Upper lobe of left lung (tissue), 6 donors: ENCODE data around the gene GPR179. TPM values are rescaled to one million over a fixed set of nuclear protein-coding genes. Genes with fewer than 3 reads are reported as not detected.
A peak's percentile ranks its signal among the peaks of the same experiment; 100 is the strongest.
"Not testable (repeated sequence)": the region's sequence is repeated elsewhere in the genome, so short reads cannot be mapped to it uniquely, and the experiment has no call there.

ENCODE experiments used
- ATAC-seq, 2 donors: fragments of 200-7000 bp; cut with Tn5 transposase; one replicate each; pipeline ENCODE4 v1.9.1; 2022; ENCODE audit warnings: mild to moderate bottlenecking in 2 of 2, moderate library complexity in 2 of 2; ENCODE audit not compliant: low FRiP score in 2 of 2
- DNase-seq, 2 donors: peaks; one replicate each; pipeline ENCODE4 v3.0.0-alpha.2; 2019 to 2020
- H3K27ac ChIP-seq, 4 donors: fragments of 200-600 bp; sonication (generic); one replicate each; pipeline ENCODE4 v1.5.1; 2016 to 2019
- H3K27me3 ChIP-seq, 4 donors: fragments of 200-600 bp; sonication (generic); one replicate each; pipeline ENCODE4 v1.5.1; 2017 to 2019
- H3K36me3 ChIP-seq, 4 donors: fragments of 200-600 bp; sonication (generic); one replicate each; pipeline ENCODE4 v1.5.1; 2016 to 2019
- H3K4me1 ChIP-seq, 4 donors: fragments of 200-600 bp; sonication (generic); one replicate each; pipeline ENCODE4 v1.5.1; 2018 to 2019
- H3K4me3 ChIP-seq, 4 donors: fragments of 200-600 bp; sonication (generic); one replicate each; pipeline ENCODE4 v1.5.1; 2017 to 2019; ENCODE audit warnings: mild to moderate bottlenecking in 2 of 4, moderate library complexity in 1 of 4
- H3K9me3 ChIP-seq, 4 donors: fragments of 200-600 bp; sonication (generic); one replicate each; pipeline ENCODE4 v1.5.1; 2018 to 2019
- EP300 ChIP-seq, 4 donors: sonication (generic); formaldehyde crosslinking; IDR thresholded peaks; one replicate each; pipeline ENCODE4 v1.5.1; 2017; ENCODE audit warnings: antibody characterized with exemption in 4 of 4, control low read depth in 2 of 4
- POLR2A ChIP-seq, 4 donors: fragments of 450-650 bp; IDR thresholded peaks; one replicate each; pipeline ENCODE4 v1.5.1; 2016 to 2017; ENCODE audit warnings: antibody characterized with exemption in 4 of 4, mild to moderate bottlenecking in 2 of 4
- POLR2AphosphoS5 ChIP-seq, 2 donors: sonication (generic); formaldehyde crosslinking; IDR thresholded peaks; one replicate each; pipeline ENCODE4 v1.5.1; 2017; ENCODE audit warnings: antibody characterized with exemption in 2 of 2
- WGBS, 2 donors: methylation state at CpG; one replicate each; pipeline ENCODE4 v1.1.5; 2017 to 2018; 5-methylcytosine and 5-hydroxymethylcytosine counted together
- total RNA-seq, 6 donors: library from RNA; depleted of rRNA in 4 of 6; stranded (reverse); fragments of >200 nt in 4 of 6; gene quantifications; one replicate each; pipeline versions ENCODE4 v1.1.0 to v1.2.1, GENCODE V29; 2016 to 2021
- TF ChIP-seq, protein P1 (sequence below), 6 experiments: fragments of 450-650 bp in 4 of 6; fragments of 200-600 bp in 2 of 6; sonication (generic) in 2 of 6; IDR thresholded peaks; one replicate each; pipeline ENCODE4 v1.5.1; 2016 to 2019; ENCODE audit warnings: antibody characterized with exemption in 6 of 6
- donor health status: DM: no; HTN: no; CAD: no; lungs with moderate emphysema.
- donor health status: DM: no; HTN: yes; CAD: no; lungs with severe emphysema.

GPR179 gene
- total RNA-seq, 6 donors from 2014 or later: under 0.01 to 0.30 (median 0.09) TPM; not detected in 1

DNA sequence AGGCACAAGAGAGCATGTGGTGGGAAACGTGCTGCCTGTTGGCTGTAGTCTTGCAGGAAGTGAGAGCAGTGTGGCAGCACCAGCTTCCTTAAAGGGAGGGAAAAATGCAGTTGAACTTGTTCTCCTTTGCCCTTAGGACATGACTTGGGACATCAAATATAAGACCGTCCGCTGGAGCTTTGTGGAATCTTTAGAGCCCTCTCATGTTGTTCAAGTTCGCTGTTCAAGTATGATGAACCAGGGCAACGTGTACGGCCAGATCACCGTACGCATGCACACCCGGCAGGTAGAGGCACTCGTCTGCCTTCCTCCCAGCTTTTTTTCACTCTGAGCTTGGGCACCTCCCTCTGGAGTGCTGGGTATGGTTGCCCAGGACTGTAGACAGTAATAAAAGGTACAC, 23.3 kb downstream of the GPR179 start:
- TF ChIP-seq POLR2A (IDR thresholded peaks at IDR 0.05): peak in 1 of 4 donors; percentile 11
- TF ChIP-seq POLR2AphosphoS5 (IDR thresholded peaks at IDR 0.05): peak; percentile 18 to 36
- peak in 2 of 4 donors; percentile 12 to 21 for TF ChIP-seq EP300 (IDR thresholded peaks at IDR 0.05)
- TF ChIP-seq, protein P1, sequence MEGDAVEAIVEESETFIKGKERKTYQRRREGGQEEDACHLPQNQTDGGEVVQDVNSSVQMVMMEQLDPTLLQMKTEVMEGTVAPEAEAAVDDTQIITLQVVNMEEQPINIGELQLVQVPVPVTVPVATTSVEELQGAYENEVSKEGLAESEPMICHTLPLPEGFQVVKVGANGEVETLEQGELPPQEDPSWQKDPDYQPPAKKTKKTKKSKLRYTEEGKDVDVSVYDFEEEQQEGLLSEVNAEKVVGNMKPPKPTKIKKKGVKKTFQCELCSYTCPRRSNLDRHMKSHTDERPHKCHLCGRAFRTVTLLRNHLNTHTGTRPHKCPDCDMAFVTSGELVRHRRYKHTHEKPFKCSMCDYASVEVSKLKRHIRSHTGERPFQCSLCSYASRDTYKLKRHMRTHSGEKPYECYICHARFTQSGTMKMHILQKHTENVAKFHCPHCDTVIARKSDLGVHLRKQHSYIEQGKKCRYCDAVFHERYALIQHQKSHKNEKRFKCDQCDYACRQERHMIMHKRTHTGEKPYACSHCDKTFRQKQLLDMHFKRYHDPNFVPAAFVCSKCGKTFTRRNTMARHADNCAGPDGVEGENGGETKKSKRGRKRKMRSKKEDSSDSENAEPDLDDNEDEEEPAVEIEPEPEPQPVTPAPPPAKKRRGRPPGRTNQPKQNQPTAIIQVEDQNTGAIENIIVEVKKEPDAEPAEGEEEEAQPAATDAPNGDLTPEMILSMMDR (IDR thresholded peaks at IDR 0.05): no peak
- peak in 1 of 2 donors; percentile 82 for DNase-seq
- no peak overlapping the region for H3K4me3 ChIP-seq
- WGBS, 2 donors: 57 to 70% methylated on average over 6 to 10 of the region's 10 CpGs
- H3K9me3 ChIP-seq: no peaks in the 10 kb centered on the region
- H3K36me3 ChIP-seq: peaks cover 0 to 31% (median 14%) of the 10 kb centered on the region in 4 donors
- H3K27me3 ChIP-seq: no peaks in the 10 kb centered on the region
- peak overlapping the region; percentile 57 to 74 (median 70) for H3K27ac ChIP-seq
- peak; percentile 42 to 91 for ATAC-seq
- peaks cover 0 to 29% (median 8%) of the 10 kb centered on the region in 4 donors for H3K4me1 ChIP-seq

DNA sequence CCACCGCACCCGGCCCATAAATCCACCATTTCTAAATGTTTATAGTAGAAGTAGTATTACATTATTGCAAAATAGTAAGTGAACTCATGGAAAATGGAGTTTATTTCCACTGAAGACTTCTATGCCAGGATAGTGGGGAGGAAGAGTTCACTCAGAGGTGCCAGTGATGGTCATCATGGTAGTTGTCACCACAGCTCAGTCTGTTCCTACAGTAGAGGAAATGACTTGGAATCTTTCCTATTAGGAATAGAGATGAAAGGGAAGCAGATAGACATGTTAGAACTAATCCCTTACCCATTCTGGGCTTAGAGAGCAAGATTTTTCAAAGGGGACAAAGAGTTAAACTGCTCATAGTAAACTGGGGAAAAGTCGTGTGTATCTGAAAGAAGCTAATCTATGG, 26.7 kb downstream of the GPR179 start:
- TF ChIP-seq, protein P1 (IDR thresholded peaks at IDR 0.05): no peak
- Histone ChIP-seq H3K27ac (no peak overlapping the region), H3K4me1 (peaks cover 0 to 17% (median 8%) of the 10 kb centered on the region in 4 donors), H3K4me3 (no peak overlapping the region), H3K9me3 (no peaks in the 10 kb centered on the region), H3K36me3 (peaks cover 0 to 29% (median 13%) of the 10 kb centered on the region in 4 donors), H3K27me3 (no peaks in the 10 kb centered on the region)
- WGBS, 2 donors: 86 to 87% methylated on average over 3 of the region's 3 CpGs
- ATAC-seq: no peak
- no peak for DNase-seq

DNA sequence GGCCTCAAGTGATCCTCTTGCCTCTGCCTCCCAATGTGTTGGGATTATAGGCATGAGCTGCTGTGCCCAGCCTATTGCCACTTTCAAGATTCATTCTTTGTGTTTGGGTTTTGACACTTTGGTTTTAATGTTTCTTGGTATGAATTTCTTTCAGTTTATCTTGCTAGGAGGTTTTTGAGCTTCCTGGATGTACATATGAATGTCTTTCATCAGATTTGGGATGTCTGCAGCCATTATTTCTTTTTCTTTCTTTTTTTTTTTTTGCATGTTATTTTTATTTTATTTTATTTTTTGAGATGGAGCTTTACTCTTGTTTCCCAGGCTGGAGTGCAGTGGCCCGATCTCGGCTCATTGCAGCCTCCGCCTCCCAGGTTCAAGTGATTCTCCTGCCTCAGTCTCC, 28.3 kb downstream of the GPR179 start:
- ATAC-seq (no peak), DNase-seq (no peak)
- peaks cover 0 to 5% (median 2%) of the 10 kb centered on the region in 4 donors for H3K4me1 ChIP-seq
- H3K27ac ChIP-seq: no peak overlapping the region
- 67 to 68% methylated on average over 3 of the region's 3 CpGs for WGBS, 2 donors
- peaks cover 0 to 24% (median 13%) of the 10 kb centered on the region in 4 donors for H3K36me3 ChIP-seq
- no peak overlapping the region for H3K4me3 ChIP-seq
- no peaks in the 10 kb centered on the region for H3K27me3 ChIP-seq
- TF ChIP-seq, protein P1 (IDR thresholded peaks at IDR 0.05): no peak
- TF ChIP-seq EP300 (IDR thresholded peaks at IDR 0.05) (no peak), POLR2AphosphoS5 (IDR thresholded peaks at IDR 0.05) (no peak), POLR2A (IDR thresholded peaks at IDR 0.05) (no peak)
- H3K9me3 ChIP-seq: no peaks in the 10 kb centered on the region

DNA sequence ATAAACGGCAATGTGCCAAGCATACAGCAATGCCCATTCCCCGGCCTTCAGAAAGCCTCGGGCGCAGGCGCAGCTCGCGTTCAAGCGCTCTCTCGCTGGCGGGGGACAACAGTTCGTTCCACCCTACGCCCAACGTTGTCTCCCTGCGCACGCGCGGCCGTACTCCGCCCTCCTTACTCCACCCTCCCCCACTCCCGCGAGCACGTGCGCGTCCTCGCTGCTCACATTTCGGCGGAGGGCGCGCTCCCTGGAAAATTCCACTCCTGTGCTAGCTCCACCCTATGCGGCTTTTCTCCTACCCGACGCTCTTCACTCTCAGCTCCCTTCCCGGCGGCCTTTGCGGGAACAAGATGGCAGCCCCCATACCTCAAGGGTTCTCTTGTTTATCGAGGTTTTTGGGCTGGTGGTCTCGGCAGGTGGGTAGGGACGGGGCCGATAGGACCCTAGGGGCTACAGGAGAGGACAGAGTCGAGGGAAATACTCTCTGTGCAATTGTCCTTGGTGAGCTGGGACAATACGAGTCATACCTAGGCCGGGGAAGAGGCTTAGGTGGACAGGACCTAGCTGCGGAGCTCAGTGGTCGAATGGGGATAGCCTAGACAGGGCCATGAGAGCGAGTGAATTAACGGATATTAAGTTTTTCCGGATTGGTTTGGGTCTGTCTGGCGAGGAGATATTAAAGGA, 46.8 kb downstream of the GPR179 start, which contains the start of gene MRPL45:
Gene MRPL45, plus strand, starts transcription at position 335 of the 684 bp plus-strand sequence. Its CDS starts 16 bp downstream, at position 351.
- WGBS, 2 donors: 1% methylated on average over 39 to 48 of the region's 48 CpGs
- Histone ChIP-seq H3K27ac (peak within 1 kb of the TSS; percentile 53 to 80 (median 66)), H3K36me3 (peaks cover 4 to 19% (median 10%) of the 10 kb centered on the region in 4 donors), H3K4me3 (peak within 1 kb of the TSS in 3 of 4 donors; percentile 45 to 56 (median 55))
- H3K4me1 ChIP-seq, H3K9me3 ChIP-seq, H3K27me3 ChIP-seq: not testable (repeated sequence)
- ATAC-seq: peak; percentile 98 to 99
- TF ChIP-seq, protein P1 (IDR thresholded peaks at IDR 0.05): peak in 1 of 6 experiments; percentile 14
- TF ChIP-seq POLR2AphosphoS5 (IDR thresholded peaks at IDR 0.05): peak; percentile 8 to 76
- peak in 1 of 4 donors; percentile 50 for TF ChIP-seq EP300 (IDR thresholded peaks at IDR 0.05)
- peak; percentile 96 to 99 for DNase-seq

DNA sequence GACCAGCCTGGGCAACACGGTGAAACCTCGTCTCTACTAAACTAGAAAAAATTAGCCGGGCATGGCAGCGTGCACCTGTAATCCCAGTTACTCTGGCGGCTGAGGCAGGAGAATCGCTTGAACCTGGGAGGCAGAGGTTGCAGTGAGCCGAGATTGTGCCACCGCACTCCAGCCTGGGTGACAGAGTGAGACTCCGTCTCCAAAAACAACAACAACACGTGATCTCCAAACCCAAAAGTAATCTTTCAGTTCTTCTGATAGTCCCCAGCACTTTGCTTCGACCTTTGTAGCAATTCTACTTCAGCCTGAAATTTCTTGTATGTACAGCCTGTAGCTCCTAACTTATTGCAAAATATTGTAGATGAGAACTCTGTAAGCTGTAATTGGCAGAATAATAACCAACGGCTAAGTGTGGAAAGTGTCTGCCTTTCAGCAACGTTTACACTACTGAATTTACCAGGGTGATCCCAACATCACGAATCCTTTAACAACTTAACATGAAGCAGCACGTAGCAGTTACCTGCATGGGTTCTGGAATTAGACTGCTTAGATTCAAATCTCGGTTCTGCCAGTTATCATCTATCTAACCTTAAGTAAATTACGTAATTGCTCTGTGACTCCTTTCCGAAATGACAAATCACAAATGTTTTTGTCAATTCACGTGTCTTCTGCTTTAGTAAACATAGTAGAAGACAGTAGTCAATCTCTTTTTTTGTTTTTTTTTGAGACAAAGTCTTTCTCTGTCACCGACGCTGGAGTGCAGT, 48.0 kb downstream of the GPR179 start:
- H3K4me1 ChIP-seq, ATAC-seq, DNase-seq, H3K27me3 ChIP-seq, H3K4me3 ChIP-seq, H3K9me3 ChIP-seq: not testable (repeated sequence)
- Histone ChIP-seq H3K27ac (peak overlapping the region in 2 of 4 donors; percentile 32 to 80), H3K36me3 (peaks cover 4 to 12% (median 6%) of the 10 kb centered on the region in 4 donors)
- WGBS, 2 donors: 70 to 74% methylated on average over 14 to 19 of the region's 21 CpGs

DNA sequence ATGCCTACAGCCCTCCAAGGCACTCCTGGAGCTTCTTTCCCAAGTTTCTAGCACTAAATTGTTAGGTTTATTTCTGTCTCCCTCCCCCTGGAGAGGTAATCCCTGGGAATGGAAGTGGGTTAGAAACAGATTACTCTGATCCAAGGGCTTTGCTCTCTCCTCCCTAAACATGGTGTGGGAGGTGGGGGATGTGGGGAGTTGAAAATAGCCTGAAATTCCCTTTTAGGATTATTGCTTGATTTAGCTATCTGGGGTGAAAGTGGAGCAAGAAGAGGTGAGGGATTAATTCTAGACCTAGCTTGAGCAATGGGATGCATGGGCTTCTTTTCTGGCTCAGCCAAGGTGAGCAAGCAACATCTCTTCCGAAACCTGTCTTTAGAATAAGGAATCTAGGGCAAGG, 54.0 kb downstream of the GPR179 start:
- 92 to 100% methylated on average over 1 of the region's 1 CpG for WGBS, 2 donors
- not testable (repeated sequence) for H3K36me3 ChIP-seq, H3K4me3 ChIP-seq, DNase-seq, H3K27ac ChIP-seq, H3K27me3 ChIP-seq, H3K4me1 ChIP-seq, H3K9me3 ChIP-seq, ATAC-seq
